Measurements from ENCODE around the gene TMEM25.
A peak's percentile ranks its signal among the peaks of the same experiment; 100 is the strongest.
"Not testable (repeated sequence)": the region's sequence is repeated elsewhere in the genome, so short reads cannot be mapped to it uniquely, and the experiment has no call there.

The TMEM25 gene

GRCh38 chr11:118532852-118533768, 2.1 kb downstream of the TMEM25 start:
- DNase-seq: no peak

- no peak for DNase-seq
Measured at GRCh38 chr11:118533769-118534729, 3.1 kb downstream of the TMEM25 start.

- DNase-seq: no peak
Measured at GRCh38 chr11:118535261-118535660, 4.3 kb downstream of the TMEM25 start.

GRCh38 chr11:118536726-118537125, 5.7 kb downstream of the TMEM25 start:
- DNase-seq: no peak

DNA sequence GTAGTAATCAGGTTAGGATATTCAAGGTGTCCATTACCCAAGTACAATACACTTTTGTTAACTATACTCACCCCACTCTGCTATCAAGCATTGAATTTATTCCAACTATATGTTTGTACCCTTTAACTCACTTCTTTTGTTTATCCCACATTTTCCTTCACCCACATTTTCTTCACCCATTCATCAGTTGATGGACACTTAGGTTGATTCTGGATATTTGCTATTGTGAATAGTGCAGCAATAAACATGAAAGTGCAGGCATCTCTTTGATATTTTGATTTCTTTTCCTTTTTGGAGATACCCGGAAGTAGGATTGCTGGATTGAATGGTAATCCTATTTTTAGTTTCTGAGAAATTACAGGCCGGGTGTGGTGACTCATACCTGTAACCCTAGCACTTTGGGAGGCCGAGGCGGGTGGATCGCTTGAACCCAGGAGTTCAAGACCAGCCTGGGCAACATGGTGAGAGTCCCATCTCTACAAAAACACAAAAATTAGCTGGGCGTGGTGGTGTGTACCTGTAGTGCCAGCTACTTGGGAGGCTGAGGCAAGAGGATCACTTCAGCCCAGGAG, 6.5 kb downstream of the TMEM25 start:
- DNase-seq: no peak

- no peak for DNase-seq
Measured at GRCh38 chr11:118544010-118544646, 13.1 kb downstream of the TMEM25 start.

DNA sequence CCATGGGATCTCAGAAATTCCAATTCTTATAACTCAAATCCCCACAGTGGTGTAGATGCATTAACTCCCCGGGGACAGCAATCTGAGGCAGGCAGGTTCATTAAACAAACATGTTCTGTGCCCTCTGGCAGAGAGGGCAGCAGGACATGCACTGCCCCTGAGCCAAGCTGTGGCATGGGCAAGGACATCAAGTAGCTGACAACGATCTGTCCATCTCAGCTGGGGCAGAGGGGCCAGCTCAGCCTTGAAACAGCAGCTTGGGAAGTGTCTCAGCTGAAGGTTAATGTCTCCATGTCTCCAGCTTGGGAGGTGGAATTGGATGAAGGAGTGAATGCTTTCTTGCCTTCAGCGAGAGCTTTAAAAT, 13.6 kb downstream of the TMEM25 start:
- no peak for DNase-seq

DNA sequence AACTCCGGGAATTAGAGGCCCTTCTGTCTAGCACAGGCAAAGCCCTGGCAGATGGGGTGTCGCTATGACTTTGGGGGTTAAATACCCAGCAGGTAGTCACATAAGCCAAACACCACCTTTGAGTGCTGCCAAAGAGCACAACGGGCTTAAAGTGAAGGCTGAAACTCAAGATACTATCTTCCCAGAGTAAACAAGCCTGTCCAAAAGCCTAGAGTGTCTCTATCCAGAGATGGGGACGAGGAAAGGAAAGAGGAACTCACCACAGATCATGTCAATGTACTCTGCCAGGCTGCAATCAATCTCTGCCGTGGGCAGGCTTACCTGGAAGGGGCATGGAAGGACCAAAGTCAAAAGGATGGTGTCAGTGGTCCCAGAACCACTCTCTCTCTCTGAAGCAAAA, 14.5 kb downstream of the TMEM25 start:
- no peak for DNase-seq

GRCh38 chr11:118547132-118547531, 16.1 kb downstream of the TMEM25 start:
- DNase-seq: no peak

DNA sequence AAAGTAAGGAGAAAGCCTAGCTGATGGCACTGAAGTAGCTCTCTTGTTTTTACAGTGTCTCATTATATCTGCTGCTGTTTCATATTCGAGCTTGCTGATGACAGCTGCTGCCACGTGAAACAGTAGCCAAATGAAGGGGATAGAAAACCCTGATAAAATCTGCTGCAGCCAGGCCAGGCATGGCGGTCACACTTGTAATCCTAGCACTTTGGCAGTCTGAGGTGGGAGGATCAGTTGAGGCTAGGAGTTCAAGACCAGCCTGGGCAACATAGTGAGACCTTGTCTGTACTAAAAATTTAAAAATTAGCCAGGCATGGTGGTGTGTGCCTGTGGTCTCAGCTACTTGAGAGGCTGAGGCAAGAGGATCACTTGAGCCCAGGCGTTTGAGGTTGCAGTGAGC, 21.3 kb downstream of the TMEM25 start:
- DNase-seq: no peak

GRCh38 chr11:118560806-118561205, 29.8 kb downstream of the TMEM25 start:
- no peak for DNase-seq

DNA sequence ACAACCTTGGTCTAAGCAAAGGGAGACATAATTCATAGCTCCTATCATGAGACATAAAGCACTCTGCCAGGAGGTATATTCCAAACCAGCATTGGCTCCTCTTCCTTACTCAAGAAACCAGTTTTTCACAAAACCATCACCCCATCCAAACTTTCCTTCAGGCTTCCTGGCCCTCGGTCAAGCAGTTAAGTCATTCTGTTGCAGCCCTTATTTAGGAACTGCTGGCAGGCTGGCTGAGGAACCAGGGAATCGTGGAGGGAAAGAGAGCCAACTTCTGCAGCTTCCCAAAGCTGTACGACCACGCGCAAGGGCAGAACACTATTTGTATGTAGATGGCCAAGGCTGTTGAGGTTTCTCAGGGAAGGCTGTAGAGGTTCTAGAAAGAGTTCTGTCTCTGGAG, 34.1 kb downstream of the TMEM25 start:
- DNase-seq: no peak

GRCh38 chr11:118569670-118570069, 38.7 kb downstream of the TMEM25 start:
- no peak for DNase-seq

GRCh38 chr11:118570787-118571186, 39.8 kb downstream of the TMEM25 start:
- DNase-seq: no peak

GRCh38 chr11:118571701-118572060, 40.7 kb downstream of the TMEM25 start:
- not testable (repeated sequence) for DNase-seq

DNA sequence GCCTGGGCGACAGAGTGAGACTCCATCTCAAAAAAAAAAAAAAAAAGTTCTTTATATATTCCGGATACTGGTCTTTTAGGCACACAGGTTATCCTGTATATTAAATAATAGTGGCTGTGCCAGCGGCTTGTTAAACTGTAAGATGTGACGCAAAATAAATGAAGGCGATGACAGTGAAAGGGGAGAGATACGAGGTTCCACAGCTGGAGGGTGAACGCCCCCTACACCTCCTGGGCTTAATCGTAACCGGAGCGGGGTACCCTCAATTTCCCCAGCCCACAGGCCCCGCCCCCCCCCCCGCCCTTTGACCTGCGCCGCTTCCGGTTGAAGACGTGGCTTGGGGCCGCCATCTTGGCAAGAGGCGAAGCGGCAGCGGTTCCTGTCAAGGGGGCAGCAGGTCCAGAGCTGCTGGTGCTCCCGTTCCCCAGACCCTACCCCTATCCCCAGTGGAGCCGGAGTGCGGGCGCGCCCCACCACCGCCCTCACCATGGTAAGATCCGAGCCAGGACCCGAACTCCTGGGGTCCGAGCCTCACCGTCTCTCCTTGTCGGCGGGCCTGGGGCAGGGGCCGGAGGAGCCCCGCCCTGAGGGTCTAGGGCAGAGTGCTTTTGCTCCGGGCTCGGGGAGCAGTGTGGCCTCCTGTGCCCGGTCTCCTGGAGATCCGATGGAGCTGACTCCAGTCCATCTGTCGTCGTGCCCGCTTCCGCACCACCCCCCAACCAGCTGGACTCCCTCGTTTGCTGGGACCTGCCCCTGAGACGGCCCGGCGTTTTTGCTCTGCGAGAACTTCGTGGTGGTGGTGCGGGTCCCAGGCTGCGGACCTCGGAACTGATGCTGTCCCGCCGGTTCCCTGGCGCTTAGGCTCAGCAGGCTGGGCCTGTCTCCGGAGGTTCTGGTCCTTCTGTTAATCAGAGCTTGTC, 41.3 kb downstream of the TMEM25 start, which contains the start of gene ARCN1:
TSS of gene ARCN1 (plus strand) at position 349 of the 920 bp plus-strand sequence. CDS start at position 488, 139 bp downstream.
- DNase-seq: peak; percentile 66 to 71

DNA sequence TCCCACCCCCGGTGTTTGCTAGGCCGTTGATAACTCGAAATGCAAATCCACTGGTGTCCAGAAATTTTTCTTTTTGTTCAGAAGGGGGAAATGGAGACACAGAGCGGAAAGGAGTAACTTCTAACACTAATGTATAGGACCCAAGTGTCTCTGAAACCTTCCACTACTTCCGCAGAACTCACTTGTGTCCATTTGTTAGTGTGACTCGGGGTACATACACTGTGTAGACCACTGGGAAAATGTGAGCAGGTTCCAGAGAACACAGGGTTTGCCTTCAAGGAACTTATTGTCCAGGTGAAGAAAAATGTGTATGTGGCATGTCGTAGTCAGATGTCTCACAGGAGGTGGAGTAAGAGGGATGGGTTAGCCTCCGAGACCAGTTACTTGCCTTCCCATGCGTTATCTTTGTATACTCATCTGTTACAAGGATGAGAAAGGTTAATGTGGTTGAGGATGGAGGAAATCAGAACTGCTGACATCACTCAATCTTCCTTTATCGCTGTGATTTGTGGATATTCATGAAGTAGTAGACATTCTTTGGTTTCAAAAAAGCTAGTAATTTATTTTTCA, 42.1 kb downstream of the TMEM25 start:
- DNase-seq: no peak

DNA sequence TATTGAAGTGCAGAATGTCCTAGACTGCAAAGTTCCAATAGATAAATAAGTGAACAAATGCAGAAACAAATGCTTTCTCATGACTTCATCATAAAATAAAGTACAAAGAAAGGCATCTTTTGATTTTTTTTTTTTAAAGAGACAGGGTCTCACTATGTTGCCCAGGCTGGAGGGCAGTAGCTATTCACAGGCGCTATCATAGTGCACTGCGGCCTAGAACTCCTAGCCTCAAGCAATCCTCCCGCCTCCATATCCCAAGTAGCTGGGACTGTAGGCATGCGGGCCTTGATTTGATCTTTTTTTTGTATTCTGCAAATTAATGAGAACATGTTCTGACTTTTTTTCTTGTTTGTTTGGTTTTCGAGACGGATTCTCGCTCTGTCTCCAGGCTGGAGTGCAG, 43.6 kb downstream of the TMEM25 start:
- no peak for DNase-seq

DNA sequence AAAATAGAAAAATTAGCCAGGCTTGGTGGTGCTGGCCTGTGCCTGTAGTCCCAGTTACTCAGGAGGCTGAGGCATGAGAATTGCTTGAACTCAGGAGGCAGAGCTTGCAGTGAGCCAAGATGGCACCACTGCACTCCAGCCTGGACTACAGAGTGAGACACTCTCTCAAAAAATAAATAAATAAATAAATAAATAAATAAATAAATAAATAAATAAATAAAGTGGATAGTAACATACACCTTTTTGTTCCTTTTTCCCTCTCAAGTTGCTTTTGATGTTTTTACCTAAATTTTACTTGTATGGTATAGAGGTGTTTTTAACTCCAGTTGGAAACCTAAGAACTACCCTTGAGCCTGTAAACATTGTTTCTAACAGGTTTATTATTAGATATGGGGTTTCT, 47.0 kb downstream of the TMEM25 start:
- DNase-seq: not testable (repeated sequence)

DNA sequence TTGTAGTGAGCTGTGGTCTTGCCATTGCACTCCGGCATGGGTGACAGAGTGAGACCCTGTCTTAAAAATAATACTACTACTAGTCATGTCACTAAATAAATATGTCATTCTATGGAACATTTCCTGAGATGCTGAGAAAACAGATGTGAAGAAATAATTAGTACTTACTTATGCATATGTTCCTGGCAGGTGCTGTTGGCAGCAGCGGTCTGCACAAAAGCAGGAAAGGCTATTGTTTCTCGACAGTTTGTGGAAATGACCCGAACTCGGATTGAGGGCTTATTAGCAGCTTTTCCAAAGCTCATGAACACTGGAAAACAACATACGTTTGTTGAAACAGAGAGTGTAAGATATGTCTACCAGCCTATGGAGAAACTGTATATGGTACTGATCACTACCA, 50.1 kb downstream of the TMEM25 start:
- no peak for DNase-seq
